Right forelimb (tissue), 1 donor: ENCODE data around the gene PDE10A.
A peak's percentile ranks its signal among the peaks of the same experiment; 100 is the strongest.

Experiments used
- DNase-seq: peaks from one replicate; pipeline ENCODE4 v3.0.0-alpha.2; 2018

The PDE10A gene

DNA sequence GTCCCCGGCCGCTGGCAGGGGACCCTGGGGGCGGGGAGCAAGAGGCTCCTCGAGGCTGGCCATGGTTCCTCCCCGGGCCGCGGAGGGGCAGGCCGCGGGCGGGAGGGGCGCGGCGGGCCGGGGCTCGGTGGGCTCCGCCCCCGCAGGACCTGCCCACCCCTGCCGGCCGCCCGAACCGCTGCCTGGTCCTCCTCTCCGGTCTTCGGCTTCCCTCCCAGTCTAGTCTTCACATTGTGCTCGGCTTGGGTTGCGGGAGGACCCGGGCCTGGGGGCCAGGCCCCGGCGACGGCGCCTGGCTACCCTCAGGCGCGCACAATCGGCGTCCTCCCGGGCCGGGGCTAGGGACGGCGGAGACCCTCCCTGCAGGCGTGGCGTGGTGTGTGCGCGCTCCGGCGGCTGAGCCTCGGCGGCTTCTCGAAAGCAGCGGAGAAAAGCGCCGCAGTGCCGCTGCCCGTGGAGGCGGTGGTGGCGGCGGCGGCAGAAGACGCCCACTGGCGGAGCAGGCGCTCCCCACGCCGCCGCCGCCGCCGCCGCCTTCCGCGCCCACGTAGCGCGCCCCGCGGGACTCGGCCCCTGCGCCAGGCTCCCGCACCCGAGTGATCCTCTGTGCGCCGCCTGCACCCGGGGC, at the start of gene PDE10A:
TSS of gene PDE10A (minus strand) at position 493 of the 628 bp plus-strand sequence. CDS start at position 63, 430 bp downstream.
- peak; percentile 88 for DNase-seq

DNA sequence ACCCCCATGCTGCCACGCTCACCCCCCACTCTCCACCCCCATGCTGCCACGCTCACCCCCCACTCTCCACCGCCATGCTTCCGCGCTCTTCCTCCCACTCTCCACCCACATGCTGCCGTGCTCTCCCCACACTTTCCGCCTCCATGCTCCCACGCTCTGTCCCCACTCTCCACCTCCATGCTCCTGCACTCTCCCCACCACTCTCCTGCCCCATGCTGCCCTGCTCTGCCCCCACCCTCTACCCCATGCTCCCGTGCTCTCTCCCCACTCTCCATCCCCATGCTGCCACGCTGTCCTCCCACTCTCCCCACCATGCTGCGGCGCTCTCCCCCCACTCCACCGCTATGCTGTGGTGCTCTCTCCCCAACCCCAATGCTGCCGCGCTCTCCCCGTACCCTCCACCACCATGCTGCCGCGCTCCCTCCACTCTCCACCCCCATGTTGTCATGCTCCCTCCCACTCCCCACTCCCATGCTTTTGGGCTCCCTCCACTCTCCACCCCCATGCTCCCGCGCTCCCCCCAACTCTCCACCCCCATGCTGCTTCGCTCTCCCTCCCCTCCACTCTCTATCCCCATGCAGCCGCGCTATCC, 46.0 kb upstream of the PDE10A start:
- DNase-seq, result no peak

GRCh38 chr6:165707067-165707853, 44.2 kb upstream of the PDE10A start:
- no peak for DNase-seq

- DNase-seq, result no peak
Measured at GRCh38 chr6:165705941-165706340, 42.9 kb upstream of the PDE10A start.

DNA sequence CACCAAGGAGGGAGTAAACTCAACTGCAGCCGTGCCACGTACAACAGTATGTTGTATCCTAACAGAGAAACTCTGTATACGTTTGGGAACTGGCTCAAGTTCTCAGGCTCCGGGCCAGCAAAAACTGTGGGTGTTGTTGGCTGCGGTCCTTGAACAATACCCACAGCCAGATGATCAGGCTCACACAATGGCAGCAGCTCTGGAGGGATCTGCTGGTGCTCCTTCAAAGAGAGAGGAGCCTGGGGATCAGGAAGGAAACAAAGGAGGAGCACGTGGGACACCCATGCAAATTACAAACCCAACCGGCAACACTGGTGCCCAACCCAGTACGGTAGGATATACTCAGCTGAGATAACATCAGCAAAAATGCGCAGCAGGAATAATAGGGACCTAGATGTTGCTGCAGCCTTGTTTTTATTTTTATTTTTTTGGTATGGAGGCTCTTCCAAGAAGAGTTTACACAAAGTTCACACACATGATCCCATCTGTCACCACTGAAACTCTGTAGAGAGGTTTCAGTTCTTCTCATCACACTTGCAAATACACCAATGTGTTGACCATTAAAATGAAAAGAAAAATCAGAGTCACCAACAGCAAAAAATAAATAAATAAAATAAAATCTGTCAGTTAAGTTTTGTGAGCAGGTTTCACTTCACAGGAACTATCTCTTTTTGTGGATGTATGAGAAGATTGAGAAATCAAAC, 41.2 kb upstream of the PDE10A start:
- DNase-seq, result peak; percentile 57

GRCh38 chr6:165702669-165703068, 39.6 kb upstream of the PDE10A start:
- DNase-seq, result no peak

DNA sequence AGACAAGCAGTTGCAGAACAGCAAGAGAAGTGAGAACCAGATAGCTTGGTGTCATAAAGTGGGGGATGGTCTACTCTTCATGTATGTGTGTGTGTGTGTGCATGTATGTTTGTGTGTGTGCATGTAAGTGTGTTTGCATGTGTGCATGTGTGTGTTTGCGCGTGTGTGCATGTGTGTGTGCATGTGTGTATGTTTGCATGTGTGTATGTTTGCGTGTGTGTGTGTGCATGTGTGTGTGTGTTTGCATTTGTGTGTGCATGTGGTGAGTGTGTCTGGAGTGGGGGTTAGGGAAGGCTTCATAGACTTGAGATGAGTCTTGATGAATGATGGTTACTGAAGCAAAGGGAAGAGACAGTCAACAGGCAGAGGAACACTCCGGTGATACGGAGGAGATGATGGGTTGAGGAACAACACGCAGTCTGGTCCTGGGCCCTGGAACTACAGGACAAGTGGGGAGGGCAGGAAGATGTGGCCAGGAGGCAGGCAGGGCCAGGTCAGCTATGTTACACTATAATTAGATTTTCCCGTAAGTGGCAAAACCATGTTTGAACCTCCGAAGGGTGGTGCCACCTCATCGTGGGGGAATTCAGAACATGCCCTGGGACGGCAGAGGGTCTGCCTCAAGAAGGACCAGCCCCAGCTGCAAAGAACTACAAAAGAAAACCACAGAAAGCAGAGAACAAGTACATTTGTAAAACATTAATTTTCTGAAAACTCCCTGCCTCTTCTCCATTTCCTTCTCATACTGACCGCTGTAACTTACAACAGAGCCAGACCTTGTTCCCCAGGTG, 38.7 kb upstream of the PDE10A start:
- no peak for DNase-seq

DNA sequence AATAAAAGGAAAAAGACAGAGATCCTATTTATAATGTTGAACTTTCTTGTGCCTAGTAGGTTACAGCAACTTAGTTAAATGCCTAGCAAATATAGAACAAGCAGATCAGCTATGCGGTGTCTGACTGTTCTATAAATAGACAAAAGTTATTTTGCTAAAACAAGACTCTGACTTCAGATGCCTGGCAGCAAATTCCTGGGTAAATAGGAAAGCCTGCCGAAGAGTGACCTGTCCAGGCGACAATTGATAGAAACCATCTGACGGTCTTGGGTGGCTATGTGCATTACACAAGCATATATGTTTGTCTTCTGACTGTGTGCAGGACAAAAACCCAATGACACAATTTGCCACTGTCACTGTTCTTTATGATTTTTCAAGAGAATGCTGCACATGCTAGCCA, 38.0 kb upstream of the PDE10A start:
- DNase-seq, result no peak

GRCh38 chr6:165698868-165699267, 35.8 kb upstream of the PDE10A start:
- no peak for DNase-seq

- DNase-seq, result no peak
Measured at GRCh38 chr6:165697171-165697570, 34.1 kb upstream of the PDE10A start.

GRCh38 chr6:165695722-165696515, 32.9 kb upstream of the PDE10A start:
- no peak for DNase-seq

GRCh38 chr6:165694296-165694695, 31.3 kb upstream of the PDE10A start:
- no peak for DNase-seq

DNA sequence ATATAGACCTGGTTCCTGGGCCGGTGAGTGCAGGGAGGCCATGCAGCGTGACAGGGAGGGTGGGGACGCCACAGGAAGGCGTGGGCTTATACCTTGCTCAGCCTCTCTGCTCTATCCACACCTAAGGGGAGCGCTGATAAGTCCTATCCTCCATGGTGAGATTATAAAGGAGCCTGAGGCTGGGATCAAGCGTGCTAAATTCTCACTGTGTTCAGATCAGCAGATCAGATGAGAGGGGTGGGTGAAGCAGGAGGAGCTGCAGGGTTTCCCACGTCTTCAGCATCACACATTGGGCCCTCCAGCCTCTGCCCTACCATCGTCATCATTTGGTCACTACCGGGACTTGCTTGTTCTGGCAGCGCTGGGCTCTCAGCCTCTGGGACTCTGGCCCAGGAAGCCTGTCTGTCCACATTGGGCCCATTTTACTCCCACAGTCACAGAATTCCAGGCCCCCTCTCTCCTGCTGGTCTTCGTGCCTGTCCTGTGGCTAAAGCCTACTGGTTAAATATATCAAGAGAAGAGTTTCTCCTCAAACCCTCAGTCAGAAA, 29.1 kb upstream of the PDE10A start:
- DNase-seq, result no peak

- DNase-seq, result no peak
Measured at GRCh38 chr6:165689699-165690098, 26.7 kb upstream of the PDE10A start.

- no peak for DNase-seq
Measured at GRCh38 chr6:165686596-165687365, 23.7 kb upstream of the PDE10A start.

GRCh38 chr6:165685302-165685701, 22.3 kb upstream of the PDE10A start:
- no peak for DNase-seq

DNA sequence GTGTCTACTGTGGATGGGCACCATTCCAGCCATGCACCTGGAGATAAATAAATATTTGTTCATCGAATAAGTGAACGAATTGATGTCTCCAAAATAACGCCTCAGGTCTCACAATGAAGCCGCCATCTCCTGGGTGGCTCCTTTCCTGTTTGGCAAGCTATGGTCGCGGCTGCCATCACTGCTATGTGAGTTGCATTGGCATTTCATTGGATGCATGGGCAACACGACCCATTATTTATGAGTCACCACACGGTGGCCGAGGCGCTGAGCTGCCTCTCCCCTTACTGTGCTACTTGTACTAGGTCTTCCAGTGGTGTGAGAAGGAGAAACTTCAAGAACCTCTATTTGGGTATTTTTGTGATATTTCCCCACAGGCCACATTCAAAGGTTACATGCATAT, 21.3 kb upstream of the PDE10A start:
- no peak for DNase-seq

DNA sequence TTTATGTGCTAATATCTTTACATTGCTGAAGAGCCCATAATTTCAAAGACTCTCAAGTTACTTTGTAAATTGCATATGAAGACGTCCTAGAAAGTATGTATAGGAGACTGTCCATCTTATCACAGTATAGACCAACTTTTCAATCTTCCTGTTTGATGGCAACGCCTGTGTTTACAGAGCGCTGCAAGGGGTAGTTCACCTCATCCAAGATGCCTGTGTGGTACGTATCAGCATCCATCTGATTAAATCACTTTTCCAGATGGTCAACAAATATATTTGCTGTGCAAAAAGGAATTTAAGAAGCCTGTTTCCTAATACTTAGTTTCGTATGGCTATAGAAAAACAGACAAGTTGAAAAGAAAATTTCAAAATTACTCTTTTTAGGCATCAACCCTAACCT, 17.9 kb upstream of the PDE10A start:
- DNase-seq, result no peak

DNA sequence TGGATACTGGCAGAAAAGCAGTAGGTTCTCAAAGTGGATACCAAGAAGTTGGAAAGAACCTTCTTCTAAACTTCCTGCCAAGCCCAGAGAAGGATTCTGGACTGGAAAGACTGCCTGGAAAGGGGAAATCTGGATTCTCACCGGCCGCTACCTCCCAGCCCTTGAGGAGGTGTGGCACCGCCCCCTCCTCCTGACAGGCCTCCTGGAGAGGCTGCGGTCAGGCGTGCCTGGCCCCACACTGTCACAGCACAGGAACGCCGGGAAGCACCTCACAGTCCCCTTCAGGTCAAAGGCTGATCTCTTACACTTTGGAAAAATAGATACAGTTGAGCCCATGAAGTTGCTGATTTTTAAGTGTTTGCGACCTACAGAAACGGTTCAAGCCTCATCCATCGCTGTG, 16.3 kb upstream of the PDE10A start:
- no peak for DNase-seq

GRCh38 chr6:165678904-165679303, 15.9 kb upstream of the PDE10A start:
- no peak for DNase-seq

GRCh38 chr6:165678429-165678828, 15.4 kb upstream of the PDE10A start:
- DNase-seq, result no peak
